ENCODE data around the gene CALN1. TPM values are rescaled to one million over a fixed set of nuclear protein-coding genes. Genes with fewer than 3 reads are reported as not detected.

Gene CALN1
- total RNA-seq, 1 donor from 2014 or later: 0.52 TPM

DNA sequence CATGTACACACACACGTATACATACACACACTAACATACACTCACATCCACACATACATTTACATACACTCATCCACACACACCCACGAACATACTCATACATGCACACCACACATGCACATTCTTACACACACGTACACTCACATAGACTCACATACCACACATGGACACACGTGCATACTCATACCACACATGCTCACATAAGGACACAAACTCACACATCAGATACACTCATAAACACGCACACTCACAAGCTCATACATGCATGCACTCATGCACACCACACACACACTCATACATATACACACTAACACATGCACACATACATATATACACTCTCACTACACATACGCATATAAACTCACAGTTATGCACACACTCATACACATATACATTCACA is 1.2 kb upstream of the CALN1 start:
- H3K27ac ChIP-seq (ENCODE audit: low read depth, low read length): no peak overlapping the region

GRCh38 chr7:72411419-72411818 is 719 bp downstream of the CALN1 start:
- H3K27ac ChIP-seq (ENCODE audit: low read depth, low read length): no peak overlapping the region
- no peaks in the 10 kb centered on the region for H3K36me3 ChIP-seq (ENCODE audit: control insufficient read depth in 3 of 3, insufficient read depth in 3 of 3, low read length in 3 of 3)
- H3K4me1 ChIP-seq (ENCODE audit: control insufficient read depth in 3 of 3, insufficient read depth in 3 of 3, low read length in 3 of 3): no peaks in the 10 kb centered on the region
- no peak overlapping the region for H3K9ac ChIP-seq (ENCODE audit: low read depth in 1 of 3, low read length in 3 of 3)
- no peaks in the 10 kb centered on the region for H3K27me3 ChIP-seq (ENCODE audit: control insufficient read depth in 3 of 3, insufficient read depth in 3 of 3, low read length in 3 of 3)
- peaks cover 0 to 2% (median 0%) of the 10 kb centered on the region in 3 donors for H3K9me3 ChIP-seq (ENCODE audit: control insufficient read depth in 3 of 3, low read length in 3 of 3)
- no peak overlapping the region for H3K4me3 ChIP-seq (ENCODE audit: low read length in 3 of 3)

More for the DNA sequence above, 1.2 kb upstream of the CALN1 start:
- Histone ChIP-seq H3K4me3 (ENCODE audit: low read length in 3 of 3) (no peak overlapping the region), H3K9ac (ENCODE audit: low read depth in 1 of 3, low read length in 3 of 3) (no peak overlapping the region), H3K4me1 (ENCODE audit: control insufficient read depth in 3 of 3, insufficient read depth in 3 of 3, low read length in 3 of 3) (no peaks in the 10 kb centered on the region), H3K36me3 (ENCODE audit: control insufficient read depth in 3 of 3, insufficient read depth in 3 of 3, low read length in 3 of 3) (no peaks in the 10 kb centered on the region), H3K27me3 (ENCODE audit: control insufficient read depth in 3 of 3, insufficient read depth in 3 of 3, low read length in 3 of 3) (no peaks in the 10 kb centered on the region), H3K9me3 (ENCODE audit: control insufficient read depth in 3 of 3, low read length in 3 of 3) (peaks cover 0 to 2% (median 0%) of the 10 kb centered on the region in 3 donors)

GRCh38 chr7:72409638-72410015 is 2.5 kb downstream of the CALN1 start:
- no peak overlapping the region for H3K9ac ChIP-seq (ENCODE audit: low read depth in 1 of 3, low read length in 3 of 3)

DNA sequence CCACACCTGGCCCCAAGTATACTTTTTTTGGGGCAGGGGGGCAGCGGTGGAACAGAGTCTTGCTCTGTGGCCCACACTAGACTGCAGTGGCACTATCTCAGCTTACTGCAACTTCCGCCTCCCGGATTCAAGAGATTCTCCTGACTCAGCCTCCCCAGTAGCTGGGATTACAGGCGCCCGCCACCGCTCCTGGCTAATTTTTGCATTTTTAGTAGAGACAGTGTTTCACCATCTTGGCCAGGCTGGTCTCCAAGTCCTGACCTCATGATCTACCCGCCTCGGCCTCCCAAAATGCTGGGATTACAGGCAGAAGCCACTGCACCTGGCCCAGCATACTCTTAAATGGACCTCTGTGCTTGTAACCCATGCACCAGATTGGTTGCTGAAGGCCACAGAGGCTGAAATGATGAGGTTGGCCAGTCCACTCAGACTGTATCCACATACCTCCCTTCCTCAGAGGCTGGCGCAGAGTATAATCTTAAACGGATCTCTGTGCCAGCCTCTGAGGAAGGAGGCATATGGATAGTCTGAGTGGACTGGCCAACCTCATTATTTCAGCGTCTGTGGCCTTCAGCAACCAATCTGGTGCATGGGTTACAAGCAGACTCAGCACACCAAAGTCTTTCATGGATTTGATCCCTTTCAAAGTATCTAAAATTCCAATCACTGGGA is 3.0 kb downstream of the CALN1 start:
- Histone ChIP-seq H3K27ac (ENCODE audit: low read depth, low read length) (no peak overlapping the region), H3K9ac (ENCODE audit: low read depth in 1 of 3, low read length in 3 of 3) (no peak overlapping the region), H3K4me1 (ENCODE audit: control insufficient read depth in 3 of 3, insufficient read depth in 3 of 3, low read length in 3 of 3) (no peaks in the 10 kb centered on the region), H3K4me3 (ENCODE audit: low read length in 3 of 3) (no peak overlapping the region), H3K9me3 (ENCODE audit: control insufficient read depth in 3 of 3, low read length in 3 of 3) (peaks cover 0 to 3% (median 2%) of the 10 kb centered on the region in 3 donors), H3K36me3 (ENCODE audit: control insufficient read depth in 3 of 3, insufficient read depth in 3 of 3, low read length in 3 of 3) (no peaks in the 10 kb centered on the region), H3K27me3 (ENCODE audit: control insufficient read depth in 3 of 3, insufficient read depth in 3 of 3, low read length in 3 of 3) (peaks cover 0 to 4% (median 3%) of the 10 kb centered on the region in 3 donors)

More at GRCh38 chr7:72409638-72410015, 2.5 kb downstream of the CALN1 start:
- Histone ChIP-seq H3K36me3 (ENCODE audit: control insufficient read depth in 3 of 3, insufficient read depth in 3 of 3, low read length in 3 of 3) (no peaks in the 10 kb centered on the region), H3K27ac (ENCODE audit: low read depth, low read length) (no peak overlapping the region), H3K4me3 (ENCODE audit: low read length in 3 of 3) (no peak overlapping the region), H3K4me1 (ENCODE audit: control insufficient read depth in 3 of 3, insufficient read depth in 3 of 3, low read length in 3 of 3) (no peaks in the 10 kb centered on the region), H3K9me3 (ENCODE audit: control insufficient read depth in 3 of 3, low read length in 3 of 3) (peaks cover 0 to 3% (median 2%) of the 10 kb centered on the region in 3 donors), H3K27me3 (ENCODE audit: control insufficient read depth in 3 of 3, insufficient read depth in 3 of 3, low read length in 3 of 3) (peaks cover 0 to 4% (median 3%) of the 10 kb centered on the region in 3 donors)

DNA sequence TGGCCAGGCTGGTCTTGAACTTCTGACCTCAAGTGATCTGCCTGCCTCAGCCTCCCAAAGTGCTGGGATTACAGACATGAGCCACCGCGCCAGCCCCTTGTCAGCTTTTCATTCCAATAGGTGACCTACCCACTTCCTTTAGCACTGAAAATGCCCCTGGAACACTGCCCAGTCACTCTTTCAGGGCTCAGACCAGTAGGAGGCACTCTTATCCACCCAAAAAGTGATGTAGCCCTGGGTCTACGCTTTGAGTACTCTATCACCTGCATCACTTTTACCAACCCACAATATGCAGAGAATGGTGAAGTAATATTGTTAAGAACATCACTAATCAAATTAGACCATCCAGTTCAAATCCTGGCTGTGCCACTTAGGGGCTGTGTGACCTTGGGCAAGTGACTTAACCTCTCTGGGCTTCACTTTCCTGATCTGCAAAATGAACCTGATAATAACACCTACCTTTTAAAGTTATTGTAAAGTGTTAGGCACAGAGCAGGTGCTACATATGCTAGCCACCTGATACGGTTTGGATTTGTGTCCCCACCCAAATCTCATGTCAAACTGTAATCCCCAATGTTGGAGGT is 5.2 kb downstream of the CALN1 start:
- Histone ChIP-seq H3K9ac (ENCODE audit: low read depth in 1 of 3, low read length in 3 of 3) (no peak overlapping the region), H3K36me3 (ENCODE audit: control insufficient read depth in 3 of 3, insufficient read depth in 3 of 3, low read length in 3 of 3) (no peaks in the 10 kb centered on the region), H3K4me3 (ENCODE audit: low read length in 3 of 3) (no peak overlapping the region), H3K27me3 (ENCODE audit: control insufficient read depth in 3 of 3, insufficient read depth in 3 of 3, low read length in 3 of 3) (peaks cover 0 to 8% (median 3%) of the 10 kb centered on the region in 3 donors), H3K4me1 (ENCODE audit: control insufficient read depth in 3 of 3, insufficient read depth in 3 of 3, low read length in 3 of 3) (no peaks in the 10 kb centered on the region), H3K9me3 (ENCODE audit: control insufficient read depth in 3 of 3, low read length in 3 of 3) (peaks cover 0 to 3% (median 0%) of the 10 kb centered on the region in 3 donors), H3K27ac (ENCODE audit: low read depth, low read length) (no peak overlapping the region)

- Histone ChIP-seq H3K4me3 (ENCODE audit: low read length in 3 of 3) (no peak overlapping the region), H3K36me3 (ENCODE audit: control insufficient read depth in 3 of 3, insufficient read depth in 3 of 3, low read length in 3 of 3) (no peaks in the 10 kb centered on the region), H3K27ac (ENCODE audit: low read depth, low read length) (no peak overlapping the region), H3K9ac (ENCODE audit: low read depth in 1 of 3, low read length in 3 of 3) (no peak overlapping the region), H3K27me3 (ENCODE audit: control insufficient read depth in 3 of 3, insufficient read depth in 3 of 3, low read length in 3 of 3) (peaks cover 0 to 8% (median 3%) of the 10 kb centered on the region in 3 donors), H3K9me3 (ENCODE audit: control insufficient read depth in 3 of 3, low read length in 3 of 3) (peaks cover 0 to 3% (median 0%) of the 10 kb centered on the region in 3 donors), H3K4me1 (ENCODE audit: control insufficient read depth in 3 of 3, insufficient read depth in 3 of 3, low read length in 3 of 3) (no peaks in the 10 kb centered on the region)
Observed at GRCh38 chr7:72405871-72406270, 6.3 kb downstream of the CALN1 start.

GRCh38 chr7:72405418-72405817 is 6.7 kb downstream of the CALN1 start:
- Histone ChIP-seq H3K4me1 (ENCODE audit: control insufficient read depth in 3 of 3, insufficient read depth in 3 of 3, low read length in 3 of 3) (no peaks in the 10 kb centered on the region), H3K27me3 (ENCODE audit: control insufficient read depth in 3 of 3, insufficient read depth in 3 of 3, low read length in 3 of 3) (peaks cover 0 to 8% (median 3%) of the 10 kb centered on the region in 3 donors), H3K27ac (ENCODE audit: low read depth, low read length) (no peak overlapping the region), H3K36me3 (ENCODE audit: control insufficient read depth in 3 of 3, insufficient read depth in 3 of 3, low read length in 3 of 3) (no peaks in the 10 kb centered on the region), H3K9me3 (ENCODE audit: control insufficient read depth in 3 of 3, low read length in 3 of 3) (peaks cover 0 to 3% (median 0%) of the 10 kb centered on the region in 3 donors), H3K4me3 (ENCODE audit: low read length in 3 of 3) (no peak overlapping the region), H3K9ac (ENCODE audit: low read depth in 1 of 3, low read length in 3 of 3) (no peak overlapping the region)

DNA sequence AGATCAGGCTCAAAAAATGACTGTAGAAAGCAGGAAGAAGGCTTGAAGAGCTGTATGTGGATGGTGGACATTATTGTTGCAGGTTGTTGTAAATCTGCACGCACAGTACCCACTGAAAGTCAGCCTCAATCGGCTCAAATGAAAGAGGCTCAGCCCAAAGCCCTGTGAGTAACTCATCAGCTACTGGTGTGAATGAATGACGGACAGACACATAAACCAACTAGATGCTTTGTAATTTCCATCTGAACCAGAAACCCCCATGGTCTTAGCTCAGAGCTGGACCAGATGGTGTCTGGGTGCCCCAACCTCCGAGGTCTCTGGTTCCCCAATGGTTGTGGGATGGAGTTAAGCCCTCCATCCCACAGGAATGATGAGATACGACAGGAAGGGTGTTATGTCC is 7.4 kb downstream of the CALN1 start:
- Histone ChIP-seq H3K27me3 (ENCODE audit: control insufficient read depth in 3 of 3, insufficient read depth in 3 of 3, low read length in 3 of 3) (peaks cover 0 to 8% (median 3%) of the 10 kb centered on the region in 3 donors), H3K27ac (ENCODE audit: low read depth, low read length) (no peak overlapping the region), H3K36me3 (ENCODE audit: control insufficient read depth in 3 of 3, insufficient read depth in 3 of 3, low read length in 3 of 3) (no peaks in the 10 kb centered on the region), H3K4me1 (ENCODE audit: control insufficient read depth in 3 of 3, insufficient read depth in 3 of 3, low read length in 3 of 3) (no peaks in the 10 kb centered on the region), H3K9ac (ENCODE audit: low read depth in 1 of 3, low read length in 3 of 3) (no peak overlapping the region), H3K4me3 (ENCODE audit: low read length in 3 of 3) (no peak overlapping the region), H3K9me3 (ENCODE audit: control insufficient read depth in 3 of 3, low read length in 3 of 3) (peaks cover 0 to 3% (median 0%) of the 10 kb centered on the region in 3 donors)

- peaks cover 0 to 3% (median 0%) of the 10 kb centered on the region in 3 donors for H3K9me3 ChIP-seq (ENCODE audit: control insufficient read depth in 3 of 3, low read length in 3 of 3)
Observed at GRCh38 chr7:72403458-72404076, 8.6 kb downstream of the CALN1 start.

GRCh38 chr7:72394016-72394415 is 18.1 kb downstream of the CALN1 start:
- Histone ChIP-seq H3K27me3 (ENCODE audit: control insufficient read depth in 3 of 3, insufficient read depth in 3 of 3, low read length in 3 of 3) (no peaks in the 10 kb centered on the region), H3K27ac (ENCODE audit: low read depth, low read length) (no peak overlapping the region)

More at GRCh38 chr7:72403458-72404076, 8.6 kb downstream of the CALN1 start:
- Histone ChIP-seq H3K9ac (ENCODE audit: low read depth in 1 of 3, low read length in 3 of 3) (no peak overlapping the region), H3K36me3 (ENCODE audit: control insufficient read depth in 3 of 3, insufficient read depth in 3 of 3, low read length in 3 of 3) (no peaks in the 10 kb centered on the region), H3K4me3 (ENCODE audit: low read length in 3 of 3) (no peak overlapping the region), H3K27me3 (ENCODE audit: control insufficient read depth in 3 of 3, insufficient read depth in 3 of 3, low read length in 3 of 3) (peaks cover 0 to 8% (median 3%) of the 10 kb centered on the region in 3 donors), H3K27ac (ENCODE audit: low read depth, low read length) (no peak overlapping the region), H3K4me1 (ENCODE audit: control insufficient read depth in 3 of 3, insufficient read depth in 3 of 3, low read length in 3 of 3) (no peaks in the 10 kb centered on the region)

More at GRCh38 chr7:72394016-72394415, 18.1 kb downstream of the CALN1 start:
- Histone ChIP-seq H3K4me3 (ENCODE audit: low read length in 3 of 3) (no peak overlapping the region), H3K36me3 (ENCODE audit: control insufficient read depth in 3 of 3, insufficient read depth in 3 of 3, low read length in 3 of 3) (no peaks in the 10 kb centered on the region), H3K9me3 (ENCODE audit: control insufficient read depth in 3 of 3, low read length in 3 of 3) (no peaks in the 10 kb centered on the region), H3K9ac (ENCODE audit: low read depth in 1 of 3, low read length in 3 of 3) (no peak overlapping the region), H3K4me1 (ENCODE audit: control insufficient read depth in 3 of 3, insufficient read depth in 3 of 3, low read length in 3 of 3) (no peaks in the 10 kb centered on the region)
